ENCODE results near the gene TMEM62. TPM values are rescaled to one million over a fixed set of nuclear protein-coding genes. Genes with fewer than 3 reads are reported as not detected.
A peak's percentile ranks its signal among the peaks of the same experiment; 100 is the strongest.

The TMEM62 gene
- total and polyA plus RNA-seq, 10 of the 15 experiments (the other 5 are each of a cell fraction or from before 2014, with no cell fraction given): 7.0 to 26.8 (median 14.9) TPM

GRCh38 chr15:43134157-43134635, 810 bp downstream of the TMEM62 start:
- Histone ChIP-seq H3K9ac (ENCODE audit: control insufficient read depth, insufficient read depth, low read length) (peak overlapping the region; percentile 66), H3K27ac (ENCODE audit: control insufficient read depth, insufficient read depth) (peak overlapping the region; percentile 84), H3K36me3 (ENCODE audit: control insufficient read depth in 2 of 2, insufficient read depth in 2 of 2, low read length in 1 of 2) (peaks cover 8 to 10% of the 10 kb centered on the region in 2 experiments; a peak in 3 of 4 replicates), H3K4me2 (ENCODE audit: control insufficient read depth, insufficient read depth) (peak overlapping the region; percentile 69), H3K79me2 (ENCODE audit: control insufficient read depth, insufficient read depth, low read length) (peaks cover 23% of the 10 kb centered on the region), H3K4me3 (peak overlapping the region; percentile 88), H2AFZ (ENCODE audit: control insufficient read depth, low read depth, low read length) (peak overlapping the region; percentile 99), H4K20me1 (ENCODE audit: control insufficient read depth, insufficient read depth) (no peaks in the 10 kb centered on the region), H3K9me3 (replicated peaks; ENCODE audit: control insufficient read depth, insufficient read depth, low read length) (no peaks in the 10 kb centered on the region; the same call in 2 of the 3 replicates), H3K4me1 (ENCODE audit: control insufficient read depth, insufficient read depth, low read length) (no peaks in the 10 kb centered on the region), H3K27me3 (replicated peaks in 1 of 2; ENCODE audit: control insufficient read depth in 2 of 2, insufficient read depth in 2 of 2, low read length in 1 of 2) (no peaks in the 10 kb centered on the region)
- no TSS peak for BruUV-seq (replicated peaks)
- ChIA-PET SMC1A (ENCODE audit: uncharacterized antibody, unreplicated experiment) (interaction anchor here (1.4 to 2.9 kb wide), 3 partner anchors 10 to 28 kb away, joined by 4 to 9 read pairs (median 5); partner anchors contain the start of gene UBR1), CTCF (no interaction called here), RAD21 (ENCODE audit: unreplicated experiment) (no interaction called here), POLR2A (interaction anchor here (1.2 to 1.4 kb wide), 2 partner anchors 9 to 46 kb away, joined by 3 to 4 read pairs; no protein-coding TSS in a partner anchor)
- ATAC-seq (peak; percentile 45), DNase-seq (ENCODE audit: low read depth, low spot score) (no peak), FAIRE-seq (peak; percentile 68)
- intact Hi-C loops (cut with micrococcal nuclease; ENCODE audit: unreplicated experiment) (loop anchor here (5.0 kb wide), 1 partner anchor 53 kb away; the partner anchor contains the start of gene CCNDBP1), in situ Hi-C loops (cut with MboI) (no loop called here)
- TF ChIP-seq NBN (IDR thresholded peaks at IDR 0.05): peak; percentile 17; the same call in 1 of the 2 replicates
- TF ChIP-seq SIX5 (IDR thresholded peaks at IDR 0.05; ENCODE audit: low read depth, low read length, severe bottlenecking): no peak
- WGBS (ENCODE audit: insufficient coverage, insufficient replicate concordance, low lambda C conversion rate, missing lambda C conversion rate): 1% methylated on average over 12 of the region's 12 CpGs

GRCh38 chr15:43135351-43135750, 2.0 kb downstream of the TMEM62 start:
- no peaks in the 10 kb centered on the region for H4K20me1 ChIP-seq (ENCODE audit: control insufficient read depth, insufficient read depth)
- intact Hi-C loops (cut with micrococcal nuclease; ENCODE audit: unreplicated experiment) (no loop called here), in situ Hi-C loops (cut with MboI) (no loop called here)
- no peak overlapping the region for H3K27ac ChIP-seq (ENCODE audit: control insufficient read depth, insufficient read depth)
- H2AFZ ChIP-seq (ENCODE audit: control insufficient read depth, low read depth, low read length): no peak overlapping the region
- H3K9me3 ChIP-seq (replicated peaks; ENCODE audit: control insufficient read depth, insufficient read depth, low read length): no peaks in the 10 kb centered on the region; the same call in 2 of the 3 replicates
- ATAC-seq (no peak), FAIRE-seq (no peak), DNase-seq (ENCODE audit: low read depth, low spot score) (no peak)
- BruUV-seq (replicated peaks): no TSS peak
- no peaks in the 10 kb centered on the region for H3K4me1 ChIP-seq (ENCODE audit: control insufficient read depth, insufficient read depth, low read length)
- SMC1A ChIA-PET (ENCODE audit: uncharacterized antibody, unreplicated experiment): interaction anchor here (1.4 to 1.6 kb wide), 2 partner anchors 8 to 29 kb away, joined by 4 to 5 read pairs; partner anchors contain the start of gene UBR1
- peaks cover 8 to 10% of the 10 kb centered on the region in 2 experiments; a peak in 3 of 4 replicates for H3K36me3 ChIP-seq (ENCODE audit: control insufficient read depth in 2 of 2, insufficient read depth in 2 of 2, low read length in 1 of 2)
- CTCF ChIA-PET: no interaction called here
- 98% methylated on average over 3 of the region's 3 CpGs for WGBS (ENCODE audit: insufficient coverage, insufficient replicate concordance, low lambda C conversion rate, missing lambda C conversion rate)
- RAD21 ChIA-PET (ENCODE audit: unreplicated experiment): no interaction called here
- POLR2A ChIA-PET: interaction anchor here (0.6 kb wide), 1 partner anchor 11 kb away, joined by 3 read pairs; no protein-coding TSS in a partner anchor
- peaks cover 23% of the 10 kb centered on the region for H3K79me2 ChIP-seq (ENCODE audit: control insufficient read depth, insufficient read depth, low read length)
- peak overlapping the region; percentile 69 for H3K4me2 ChIP-seq (ENCODE audit: control insufficient read depth, insufficient read depth)
- no peak overlapping the region for H3K9ac ChIP-seq (ENCODE audit: control insufficient read depth, insufficient read depth, low read length)
- H3K27me3 ChIP-seq (replicated peaks in 1 of 2; ENCODE audit: control insufficient read depth in 2 of 2, insufficient read depth in 2 of 2, low read length in 1 of 2): no peaks in the 10 kb centered on the region
- peak overlapping the region; percentile 88 for H3K4me3 ChIP-seq
- no peak for TF ChIP-seq SPI1 (IDR thresholded peaks at IDR 0.05; ENCODE audit: borderline replicate concordance, insufficient read depth, low read depth, low read length)
- TF ChIP-seq FOS (IDR thresholded peaks at IDR 0.05; ENCODE audit: borderline replicate concordance, extremely low read depth, insufficient read length): no peak
- no peak for TF ChIP-seq POLR2A (IDR thresholded peaks at IDR 0.05; ENCODE audit: low read depth, low read length)
- TF ChIP-seq SMC3 (IDR thresholded peaks at IDR 0.05; ENCODE audit: borderline replicate concordance, low read length): no peak
- TF ChIP-seq TCF12 (IDR thresholded peaks at IDR 0.05; ENCODE audit: low read depth, low read length): no peak
- TF ChIP-seq STAT3 (IDR thresholded peaks at IDR 0.05; ENCODE audit: low read depth, low read length): no peak
- no peak for TF ChIP-seq YY1 (IDR thresholded peaks at IDR 0.05; ENCODE audit: low read depth, low read length)
- no peak for TF ChIP-seq STAT1 (conservative IDR thresholded peaks at IDR 0.05)
- TF ChIP-seq RFX5 (IDR thresholded peaks at IDR 0.05; ENCODE audit: low read depth, low read length): no peak
- no peak for TF ChIP-seq BHLHE40 (IDR thresholded peaks at IDR 0.05; ENCODE audit: borderline replicate concordance in 1 of 2, low read depth in 2 of 2, low read length in 1 of 2)
- no peak for TF ChIP-seq PAX5 (IDR thresholded peaks at IDR 0.05; ENCODE audit: borderline replicate concordance, low read depth, low read length)
- TF ChIP-seq PKNOX1 (IDR thresholded peaks at IDR 0.05): no peak
- no peak for TF ChIP-seq HCFC1 (IDR thresholded peaks at IDR 0.05; ENCODE audit: low read length)
- TF ChIP-seq RB1 (IDR thresholded peaks at IDR 0.05; ENCODE audit: borderline replicate concordance): no peak
- TF ChIP-seq ZSCAN29 (IDR thresholded peaks at IDR 0.05): no peak
- TF ChIP-seq TAF1 (IDR thresholded peaks at IDR 0.05; ENCODE audit: borderline replicate concordance, low read depth, low read length): no peak
- no peak for TF ChIP-seq NFXL1 (IDR thresholded peaks at IDR 0.05; ENCODE audit: borderline replicate concordance)
- no peak for TF ChIP-seq NFYB (IDR thresholded peaks at IDR 0.05; ENCODE audit: insufficient read depth, low read depth, low read length)

All from GM12878 (cell line).